HCT116 (cell line): ENCODE data around the gene SAPCD2. TPM values are rescaled to one million over a fixed set of nuclear protein-coding genes. Genes with fewer than 3 reads are reported as not detected.
A peak's percentile ranks its signal among the peaks of the same experiment; 100 is the strongest.

Experiments
- ATAC-seq: fragments of 200-7000 bp; cut with Tn5 transposase; 2 replicates; pipeline ENCODE4 v1.9.1; 2020; ENCODE audit warnings: mild to moderate bottlenecking, moderate library complexity
- BruUV-seq: library from RNA; stranded (reverse); fragments of 400-500 nt; replicated peaks from 2 replicates; lab custom pipeline; 2021; lab: Mats Ljungman, UMichigan
- CTCF ChIA-PET: fragments of 300-600 bp; sonication (Branson Sonifier 250); formaldehyde crosslinking; loops from one replicate; lab custom pipeline; 2021; ENCODE audit warnings: antibody characterized with exemption; lab: Charles Lee
- POLR2A ChIA-PET: fragments of 300-600, 350-600 bp; sonication (Branson Sonifier 250); formaldehyde crosslinking; loops from one replicate; lab custom pipeline; 2021; ENCODE audit warnings: antibody characterized with exemption; lab: Charles Lee
- RAD21 ChIA-PET, 2 experiments: fragments of 300-600 bp; sonication (Branson Sonifier 250); formaldehyde crosslinking; loops; one replicate each; lab custom pipeline; 2023; ENCODE audit warnings: low total read pairs in 2 of 2; ENCODE audit not compliant: uncharacterized antibody in 2 of 2, unreplicated experiment in 2 of 2, low non-redundant PET in 1 of 2; lab: Charles Lee
- DNase-seq: peaks from one replicate; pipeline ENCODE4 v3.0.0-alpha.2; 2010; ENCODE audit warnings: low read depth, low spot score
- H2AFZ ChIP-seq: fragments of 200-600 bp; shearing (Covaris generic), sonication (generic); 2 replicates; pipeline ENCODE4 v1.6.1; 2017; ENCODE audit warnings: low read depth, mixed run types, mixed read lengths, antibody characterized with exemption, low read length; ENCODE audit not compliant: poor library complexity, severe bottlenecking
- H3K27ac ChIP-seq: 2 replicates; pipeline ENCODE4 v1.5.1; 2012; ENCODE audit warnings: low read depth, low read length
- H3K27me3 ChIP-seq: fragments of 200-600 bp; sonication (generic); 2 replicates; pipeline ENCODE4 v1.6.1; 2016; ENCODE audit warnings: mixed run types, low read length, mixed read lengths; ENCODE audit not compliant: insufficient read depth
- H3K36me3 ChIP-seq, 2 experiments: fragments of 200-500 bp in 1 of 2; fragments of 200-600 bp in 1 of 2; sonication (Bioruptor generic) in 1 of 2; sonication (generic) in 1 of 2; 2 replicates each; pipeline versions ENCODE4 v1.5.1 to v1.6.1; 2014 to 2016; ENCODE audit warnings: low read length in 2 of 2, inconsistent platforms in 1 of 2, mixed read lengths in 1 of 2, mixed run types in 1 of 2; ENCODE audit not compliant: insufficient read depth in 2 of 2, control insufficient read depth in 1 of 2
- H3K4me1 ChIP-seq, 2 experiments: fragments of 200-600 bp in 1 of 2; sonication (generic) in 1 of 2; 2 replicates each; pipeline versions ENCODE4 v1.5.1 to v1.6.1; 2012 to 2017; ENCODE audit warnings: low read length in 2 of 2, inconsistent platforms in 1 of 2, mild to moderate bottlenecking in 1 of 2, mixed read lengths in 1 of 2, mixed run types in 1 of 2, moderate library complexity in 1 of 2; ENCODE audit not compliant: insufficient read depth in 2 of 2, control insufficient read depth in 1 of 2
- H3K4me2 ChIP-seq: fragments of 200-600 bp; sonication (generic); 2 replicates; pipeline ENCODE4 v1.6.1; 2017; ENCODE audit warnings: mixed run types, low read length, mixed read lengths
- H3K4me3 ChIP-seq, 2 experiments: fragments of 200-600 bp in 1 of 2; sonication (generic) in 1 of 2; replicated peaks in 1 of 2; 2 replicates each; pipeline ENCODE4 v1.5.1; 2011 to 2016; ENCODE audit warnings: low read length in 2 of 2, control low read depth in 1 of 2, low read depth in 1 of 2, mild to moderate bottlenecking in 1 of 2, mixed read lengths in 1 of 2, mixed run types in 1 of 2
- H3K79me2 ChIP-seq: fragments of 200-600 bp; sonication (generic); 2 replicates; pipeline ENCODE4 v1.6.1; 2017; ENCODE audit warnings: mild to moderate bottlenecking, mixed run types, low read length, moderate library complexity, mixed read lengths; ENCODE audit not compliant: insufficient read depth
- H3K9ac ChIP-seq: fragments of 200-600 bp; sonication (generic); 2 replicates; pipeline ENCODE4 v1.6.1; 2016; ENCODE audit warnings: low read length, mixed read lengths
- H3K9me2 ChIP-seq: fragments of 200-600 bp; sonication (generic), shearing (Covaris generic); 2 replicates; pipeline ENCODE4 v1.6.1; 2017; ENCODE audit warnings: mixed run types, mild to moderate bottlenecking, moderate library complexity; ENCODE audit not compliant: insufficient read depth
- H3K9me3 ChIP-seq, 2 experiments: fragments of 200-500 bp in 1 of 2; fragments of 200-600 bp in 1 of 2; sonication (Bioruptor generic) in 1 of 2; sonication (generic) in 1 of 2; 2 replicates each; pipeline ENCODE4 v1.6.1; 2014 to 2017; ENCODE audit warnings: low read length in 2 of 2, mixed read lengths in 2 of 2, inconsistent platforms in 1 of 2, low read depth in 1 of 2, mild to moderate bottlenecking in 1 of 2, mixed run types in 1 of 2, moderate library complexity in 1 of 2; ENCODE audit not compliant: control insufficient read depth in 1 of 2, insufficient read depth in 1 of 2
- H4K20me1 ChIP-seq: fragments of 200-600 bp; sonication (generic), shearing (Covaris generic); 2 replicates; pipeline ENCODE4 v1.6.1; 2017; ENCODE audit warnings: mixed run types, mild to moderate bottlenecking, moderate library complexity; ENCODE audit not compliant: insufficient read depth
- ATF3 ChIP-seq: IDR thresholded peaks from 2 replicates; pipeline ENCODE4 v1.6.1; 2012
- CBX3 ChIP-seq: IDR thresholded peaks from 2 replicates; pipeline ENCODE4 v1.6.1; 2012; ENCODE audit warnings: low read depth
- EGR1 ChIP-seq: IDR thresholded peaks from 2 replicates; pipeline ENCODE4 v1.6.1; 2012; ENCODE audit warnings: low read depth
- ELF1 ChIP-seq: IDR thresholded peaks from 2 replicates; pipeline ENCODE4 v1.6.1; 2012; ENCODE audit warnings: low read depth, borderline replicate concordance
- EZH2 ChIP-seq: fragments of 200-600 bp; sonication (generic); IDR thresholded peaks from 2 replicates; pipeline ENCODE4 v1.6.1; 2017; ENCODE audit warnings: antibody characterized with exemption, mixed run types
- EZH2phosphoT487 ChIP-seq: fragments of 200-600 bp; IDR thresholded peaks from 2 replicates; pipeline ENCODE4 v1.6.1; 2018; ENCODE audit warnings: antibody characterized with exemption, borderline replicate concordance
- FOSL1 ChIP-seq: IDR thresholded peaks from 2 replicates; pipeline ENCODE4 v1.6.1; 2012; ENCODE audit warnings: low read depth
- JUND ChIP-seq: IDR thresholded peaks from 2 replicates; pipeline ENCODE4 v1.6.1; 2012
- MAX ChIP-seq: IDR thresholded peaks from 2 replicates; pipeline ENCODE4 v1.6.1; 2012
- POLR2A ChIP-seq: IDR thresholded peaks from 2 replicates; pipeline ENCODE4 v1.7.0; 2011; ENCODE audit warnings: borderline replicate concordance; ENCODE audit not compliant: insufficient read depth, insufficient read length; ENCODE audit errors: extremely low read depth
- POLR2AphosphoS5 ChIP-seq: IDR thresholded peaks from 2 replicates; pipeline ENCODE4 v1.6.1; 2011; ENCODE audit warnings: mild to moderate bottlenecking, low read depth, low read length, moderate library complexity
- SIN3A ChIP-seq: IDR thresholded peaks from 2 replicates; pipeline ENCODE4 v1.6.1; 2012; ENCODE audit warnings: low read depth
- SP1 ChIP-seq: IDR thresholded peaks from 2 replicates; pipeline ENCODE4 v1.6.1; 2012; ENCODE audit warnings: low read depth
- SRF ChIP-seq: IDR thresholded peaks from 2 replicates; pipeline ENCODE4 v1.6.1; 2012; ENCODE audit warnings: low read depth
- TCF7L2 ChIP-seq: IDR thresholded peaks from 2 replicates; pipeline ENCODE4 v1.7.0; 2011; ENCODE audit warnings: borderline replicate concordance, inconsistent platforms; ENCODE audit not compliant: insufficient read depth, insufficient read length; ENCODE audit errors: extremely low read depth
- ZBTB33 ChIP-seq: IDR thresholded peaks from 2 replicates; pipeline ENCODE4 v1.6.1; 2011; ENCODE audit warnings: mild to moderate bottlenecking, low read length, moderate library complexity; ENCODE audit not compliant: insufficient replicate concordance; ENCODE audit errors: extremely low read depth
- ZNF274 ChIP-seq: fragments of 200-500 bp; sonication (Bioruptor generic); IDR thresholded peaks from 2 replicates; pipeline ENCODE4 v1.6.1; 2014; ENCODE audit warnings: mild to moderate bottlenecking, low read depth, low read length, inconsistent platforms
- intact Hi-C: fragments of 100-400 bp; cut with micrococcal nuclease; formaldehyde crosslinking; loops from 2 replicates; pipeline ENCODE4 v1.10.0; 2022
- total RNA-seq: library from RNA; stranded (reverse); gene quantifications from one replicate; pipeline ENCODE4 v1.2.1, GENCODE V29; 2021; ENCODE audit not compliant: unreplicated experiment

The SAPCD2 gene
- total RNA-seq, 1 experiment from 2014 or later: 71.7 TPM

DNA sequence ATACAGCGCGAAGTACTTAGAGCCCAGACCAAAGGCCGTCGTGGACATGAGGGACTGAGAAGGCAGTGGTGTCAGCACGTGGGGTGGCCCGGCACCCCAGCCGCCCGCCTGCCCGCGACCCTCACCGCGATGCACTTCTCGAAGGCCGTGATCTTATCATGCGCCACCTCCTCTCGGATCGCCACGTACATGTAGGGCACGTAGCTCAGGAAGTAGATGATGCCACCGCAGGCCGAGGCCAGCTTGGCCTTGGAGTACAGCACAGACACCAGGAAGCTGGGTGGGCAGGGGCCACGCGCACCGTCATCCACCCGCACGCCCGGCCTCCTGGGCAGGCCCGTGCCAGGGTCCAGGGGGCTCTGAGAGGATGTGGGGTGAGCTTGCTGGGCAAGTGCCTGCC is 53.3 kb downstream of the SAPCD2 start (continued):
- TF ChIP-seq MAX: no peak
- TF ChIP-seq EZH2: no peak
- no peak for TF ChIP-seq SIN3A
- no peak for TF ChIP-seq JUND
- no peak for TF ChIP-seq ATF3

DNA sequence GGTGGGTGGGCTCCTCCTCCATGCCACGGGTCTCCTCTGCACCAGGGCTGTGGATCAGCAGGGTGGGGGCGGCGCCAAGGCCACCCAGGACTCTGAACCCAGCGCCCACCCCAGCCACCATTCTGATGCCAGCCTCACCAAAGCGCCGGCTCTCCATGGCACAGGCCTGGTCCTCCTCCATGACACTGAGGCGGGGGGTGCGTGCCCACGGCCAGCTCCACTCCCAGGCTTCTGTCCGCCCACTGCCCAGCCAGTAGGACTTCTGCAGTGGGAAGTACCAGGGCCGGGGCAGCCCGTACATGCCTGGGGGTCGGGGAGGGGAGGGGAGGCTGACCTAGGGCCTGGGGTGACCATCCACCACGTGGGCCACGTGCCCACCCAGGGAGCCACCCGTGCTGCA is 53.9 kb downstream of the SAPCD2 start:
- Histone ChIP-seq H3K9me2 (no peaks in the 10 kb centered on the region), H3K9ac (no peak overlapping the region), H3K27me3 (no peaks in the 10 kb centered on the region), H3K4me2 (no peak overlapping the region), H4K20me1 (no peaks in the 10 kb centered on the region), H3K4me3 (no peak overlapping the region), H3K4me1 (no peaks in the 10 kb centered on the region), H2AFZ (no peak overlapping the region), H3K9me3 (no peaks in the 10 kb centered on the region), H3K27ac (no peak overlapping the region), H3K79me2 (no peaks in the 10 kb centered on the region), H3K36me3 (peaks cover 22 to 28% of the 10 kb centered on the region in 2 experiments; a peak in 3 of 4 replicates)
- no peak for ATAC-seq
- BruUV-seq: TSS peak; percentile 18
- ChIA-PET CTCF (interaction anchor here (1.2 kb wide), 1 partner anchor 13 kb away, joined by 4 read pairs; no protein-coding TSS in a partner anchor), POLR2A (no interaction called here), RAD21 (no interaction called here)
- intact Hi-C loops: no loop called here
- no peak for DNase-seq
- no peak for TF ChIP-seq EZH2
- no peak for TF ChIP-seq TCF7L2
- TF ChIP-seq SRF: no peak
- TF ChIP-seq JUND: no peak
- TF ChIP-seq CBX3: no peak
- no peak for TF ChIP-seq SP1

GRCh38 chr9:137015976-137016375 is 54.4 kb downstream of the SAPCD2 start:
- POLR2A ChIA-PET: no interaction called here
- no peak overlapping the region for H2AFZ ChIP-seq
- no peaks in the 10 kb centered on the region for H3K79me2 ChIP-seq
- no TSS peak for BruUV-seq
- RAD21 ChIA-PET: no interaction called here
- DNase-seq (no peak), ATAC-seq (no peak)
- no peaks in the 10 kb centered on the region for H3K27me3 ChIP-seq
- no peak overlapping the region for H3K4me3 ChIP-seq
- intact Hi-C loops: no loop called here
- H3K9ac ChIP-seq: no peak overlapping the region
- H3K27ac ChIP-seq: no peak overlapping the region
- H3K4me2 ChIP-seq: no peak overlapping the region
- no peaks in the 10 kb centered on the region for H3K4me1 ChIP-seq
- no peaks in the 10 kb centered on the region for H4K20me1 ChIP-seq
- no peaks in the 10 kb centered on the region for H3K9me2 ChIP-seq
- H3K9me3 ChIP-seq: no peaks in the 10 kb centered on the region
- CTCF ChIA-PET: no interaction called here
- H3K36me3 ChIP-seq: peaks cover 20 to 33% of the 10 kb centered on the region in 2 experiments; a peak in 3 of 4 replicates
- TF ChIP-seq EZH2phosphoT487 (no peak), MAX (no peak), SRF (no peak), ZNF274 (no peak), FOSL1 (no peak), ELF1 (no peak), EGR1 (no peak), ZBTB33 (no peak), POLR2A (no peak), POLR2AphosphoS5 (no peak), CBX3 (no peak), SIN3A (no peak)
